WTC11 (cell line): ENCODE data around the gene DDX25. TPM values are rescaled to one million over a fixed set of nuclear protein-coding genes. Genes with fewer than 3 reads are reported as not detected.

Experiments used
- ATAC-seq: fragments of 200-7000 bp; cut with Tn5 transposase; 2 replicates; pipeline ENCODE4 v1.10.0; 2021; ENCODE audit warnings: mild to moderate bottlenecking, moderate library complexity
- CTCF ChIA-PET: fragments of 300-600 bp; sonication (Branson Sonifier 250); formaldehyde crosslinking; loops from one replicate; lab custom pipeline; 2021; ENCODE audit warnings: antibody characterized with exemption; lab: Charles Lee
- POLR2A ChIA-PET: fragments of 350-600 bp; sonication (Branson Sonifier 250); formaldehyde crosslinking; loops from one replicate; lab custom pipeline; 2021; ENCODE audit warnings: antibody characterized with exemption; lab: Charles Lee
- DNase-seq: peaks from one replicate; pipeline ENCODE4 v3.0.0; 2021; ENCODE audit warnings: low spot score
- H3K27ac Mint-ChIP-seq: 2 replicates; pipeline ENCODE4 v1.8.0; 2021; ENCODE audit warnings: mixed read lengths
- H3K27me3 Mint-ChIP-seq: 2 replicates; pipeline ENCODE4 v1.8.0; 2021; ENCODE audit warnings: low read depth, mild to moderate bottlenecking, moderate library complexity, mixed read lengths
- H3K36me3 Mint-ChIP-seq: 2 replicates; pipeline ENCODE4 v1.8.0; 2021; ENCODE audit warnings: mixed read lengths
- H3K4me1 Mint-ChIP-seq: 2 replicates; pipeline ENCODE4 v1.8.0; 2022; ENCODE audit warnings: mixed read lengths
- H3K4me3 Mint-ChIP-seq: 2 replicates; pipeline ENCODE4 v1.8.0; 2021; ENCODE audit warnings: mild to moderate bottlenecking, moderate library complexity, mixed read lengths
- H3K9me3 Mint-ChIP-seq: 2 replicates; pipeline ENCODE4 v1.8.0; 2021; ENCODE audit warnings: mixed read lengths
- ARID4B ChIP-seq: sonication (generic); formaldehyde crosslinking; IDR thresholded peaks from 2 replicates; pipeline ENCODE4 v1.8.0; 2023; ENCODE audit warnings: missing genetic modification reagents, mild to moderate bottlenecking, borderline replicate concordance
- ATF2 ChIP-seq: sonication (generic); formaldehyde crosslinking; IDR thresholded peaks from 2 replicates; pipeline ENCODE4 v1.8.1; 2022; ENCODE audit warnings: low read depth, missing genetic modification reagents, borderline replicate concordance
- CBFB ChIP-seq: sonication (generic); formaldehyde crosslinking; IDR thresholded peaks from 2 replicates; pipeline ENCODE4 v1.8.1; 2022; ENCODE audit warnings: mild to moderate bottlenecking, low read depth, missing genetic modification reagents
- CTCF ChIP-seq: fragments of 200-600 bp; IDR thresholded peaks from 2 replicates; pipeline ENCODE4 v1.8.0; 2022; ENCODE audit warnings: antibody characterized with exemption
- FOXP4 ChIP-seq: sonication (generic); formaldehyde crosslinking; IDR thresholded peaks from 2 replicates; pipeline ENCODE4 v1.8.0; 2022; ENCODE audit warnings: mild to moderate bottlenecking, missing genetic modification reagents
- JAZF1 ChIP-seq: fragments of 250-450 bp; sonication (Bioruptor Pico); IDR thresholded peaks from 2 replicates; pipeline ENCODE4 v1.9.0; 2021; ENCODE audit warnings: moderate library complexity, mild to moderate bottlenecking, inconsistent platforms
- MXD4 ChIP-seq: fragments of 250-450 bp; sonication (Bioruptor Pico); IDR thresholded peaks from 2 replicates; pipeline ENCODE4 v1.8.0; 2021; ENCODE audit warnings: mild to moderate bottlenecking, moderate library complexity, borderline replicate concordance
- RORB ChIP-seq: fragments of 250-450 bp; sonication (Bioruptor Pico); IDR thresholded peaks from 2 replicates; pipeline ENCODE4 v1.9.0; 2021; ENCODE audit warnings: mild to moderate bottlenecking
- TEAD1 ChIP-seq: sonication (generic); formaldehyde crosslinking; IDR thresholded peaks from 2 replicates; pipeline ENCODE4 v1.8.0; 2022; ENCODE audit warnings: mild to moderate bottlenecking, missing genetic modification reagents
- ZNF138 ChIP-seq: sonication (generic); formaldehyde crosslinking; conservative IDR thresholded peaks from 2 replicates; pipeline ENCODE4 v1.8.1; 2022; ENCODE audit warnings: mild to moderate bottlenecking, moderate library complexity, missing genetic modification reagents
- ZNF532 ChIP-seq: fragments of 250-450 bp; sonication (Bioruptor Pico); IDR thresholded peaks from 2 replicates; pipeline ENCODE4 v1.9.0; 2021; ENCODE audit warnings: mild to moderate bottlenecking, borderline replicate concordance
- total RNA-seq: library from RNA; stranded (reverse); gene quantifications from 3 replicates; pipeline ENCODE4 v1.2.3, GENCODE V29; 2021

DDX25 gene
- total RNA-seq, 1 experiment from 2014 or later, result 17.5 TPM

GRCh38 chr11:125869521-125869920 is 34.8 kb upstream of the DDX25 start:
- no peak for TF ChIP-seq JAZF1 (CRISPR knock-in tag)
- TF ChIP-seq FOXP4 (CRISPR knock-in tag), result no peak
- no peak for TF ChIP-seq MXD4 (CRISPR knock-in tag)
- TF ChIP-seq CTCF, result no peak
- no peak for TF ChIP-seq RORB
- no peak for TF ChIP-seq ATF2 (CRISPR knock-in tag)
- no peak for TF ChIP-seq CBFB (CRISPR knock-in tag)
- no peak for TF ChIP-seq TEAD1
- no peak for TF ChIP-seq ZNF532
- TF ChIP-seq ZNF138 (CRISPR knock-in tag), result no peak
- no peak for TF ChIP-seq ARID4B (CRISPR knock-in tag)
- H3K27ac Mint-ChIP-seq, result no peak overlapping the region
- DNase-seq (no peak), ATAC-seq (no peak)
- CTCF ChIA-PET, result no interaction called here
- no peaks in the 10 kb centered on the region; the same call in none of the 2 replicates for H3K27me3 Mint-ChIP-seq
- H3K36me3 Mint-ChIP-seq, result peaks cover 19% of the 10 kb centered on the region
- peaks cover 30% of the 10 kb centered on the region for H3K9me3 Mint-ChIP-seq
- no peak overlapping the region for H3K4me3 Mint-ChIP-seq
- POLR2A ChIA-PET, result no interaction called here
- peaks cover 7% of the 10 kb centered on the region for H3K4me1 Mint-ChIP-seq
